Activated gamma-delta T cell (primary cell): Measurements from ENCODE around the gene ORC6.
A peak's percentile ranks its signal among the peaks of the same experiment; 100 is the strongest.
"Not testable (repeated sequence)": the region's sequence is repeated elsewhere in the genome, so short reads cannot be mapped to it uniquely, and the experiment has no call there.

Experiments used
- DNase-seq: peaks from one replicate; lab custom pipeline; 2025; lab: John Stamatoyannopoulos, UW
- total RNA-seq, 2 donors: gene quantifications; one replicate each; lab custom pipeline; 2026; lab: John Stamatoyannopoulos, UW

The ORC6 gene, protein sequence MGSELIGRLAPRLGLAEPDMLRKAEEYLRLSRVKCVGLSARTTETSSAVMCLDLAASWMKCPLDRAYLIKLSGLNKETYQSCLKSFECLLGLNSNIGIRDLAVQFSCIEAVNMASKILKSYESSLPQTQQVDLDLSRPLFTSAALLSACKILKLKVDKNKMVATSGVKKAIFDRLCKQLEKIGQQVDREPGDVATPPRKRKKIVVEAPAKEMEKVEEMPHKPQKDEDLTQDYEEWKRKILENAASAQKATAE
- total RNA-seq, result 4.1 to 4.7 reads per million in 2 donors

DNA sequence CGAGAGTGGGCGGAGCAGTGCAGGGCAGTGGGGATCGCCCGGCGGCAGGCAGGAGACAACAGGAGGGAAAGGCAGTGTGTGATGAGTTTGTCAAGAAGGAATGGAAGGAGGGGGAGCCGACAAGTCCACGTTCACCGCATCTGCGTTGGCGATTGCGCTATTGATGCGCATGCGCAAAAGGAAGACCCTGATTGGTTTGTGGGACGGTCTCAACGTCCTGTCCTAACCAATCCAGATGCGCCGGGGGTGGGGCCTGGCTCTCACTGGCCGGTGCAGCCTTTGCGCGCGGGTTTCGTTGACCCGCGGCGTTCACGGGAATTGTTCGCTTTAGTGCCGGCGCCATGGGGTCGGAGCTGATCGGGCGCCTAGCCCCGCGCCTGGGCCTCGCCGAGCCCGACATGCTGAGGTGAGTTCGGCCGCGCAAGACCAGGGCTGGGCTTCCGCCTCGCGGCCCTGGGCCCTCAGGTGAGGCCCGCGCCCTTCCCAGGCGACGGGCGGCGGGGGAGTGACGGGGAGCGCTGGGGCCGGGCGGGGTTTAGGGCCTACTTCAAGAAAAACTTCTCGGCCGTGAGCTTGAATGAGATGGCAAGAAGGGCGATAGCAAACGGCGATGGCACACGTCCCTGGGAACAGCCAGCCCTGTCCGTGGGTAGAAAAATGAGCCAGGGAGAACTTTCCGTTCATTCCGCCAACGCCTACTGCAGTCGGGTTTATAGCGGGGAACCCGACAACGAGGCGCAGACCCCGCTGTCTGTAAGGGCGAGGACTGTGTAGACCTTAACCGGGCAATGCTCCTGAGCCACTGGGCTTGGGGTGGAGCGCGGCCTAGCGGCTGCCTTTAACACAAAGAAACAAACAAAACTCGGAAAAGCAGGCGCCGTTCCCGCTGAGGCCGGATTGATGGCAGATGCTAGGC, at the start of gene ORC6:
Gene ORC6, plus strand, starts transcription at position 295 of the 916 bp plus-strand sequence. Its CDS starts 47 bp downstream, at position 342.
- peak; percentile 82 for DNase-seq

DNA sequence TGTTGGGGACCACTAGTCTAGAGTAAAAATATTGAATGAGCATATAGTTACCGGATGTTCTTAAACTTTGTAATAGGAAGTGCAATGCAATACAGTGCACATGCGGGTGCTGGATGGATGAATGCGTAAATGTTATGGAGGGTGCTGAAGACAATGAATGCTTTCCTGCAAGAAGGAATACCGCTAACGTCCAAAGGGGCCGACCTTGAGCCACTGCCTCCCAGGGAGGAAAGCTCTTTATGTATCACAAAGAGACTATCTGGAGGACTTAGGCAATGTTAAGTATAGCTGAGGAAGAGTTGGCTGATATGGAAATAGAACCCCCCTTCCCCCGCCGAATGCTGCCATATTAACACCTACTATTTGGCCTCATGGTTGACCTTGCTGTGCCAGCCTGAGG, 40.8 kb upstream of the ORC6 start:
- no peak for DNase-seq

DNA sequence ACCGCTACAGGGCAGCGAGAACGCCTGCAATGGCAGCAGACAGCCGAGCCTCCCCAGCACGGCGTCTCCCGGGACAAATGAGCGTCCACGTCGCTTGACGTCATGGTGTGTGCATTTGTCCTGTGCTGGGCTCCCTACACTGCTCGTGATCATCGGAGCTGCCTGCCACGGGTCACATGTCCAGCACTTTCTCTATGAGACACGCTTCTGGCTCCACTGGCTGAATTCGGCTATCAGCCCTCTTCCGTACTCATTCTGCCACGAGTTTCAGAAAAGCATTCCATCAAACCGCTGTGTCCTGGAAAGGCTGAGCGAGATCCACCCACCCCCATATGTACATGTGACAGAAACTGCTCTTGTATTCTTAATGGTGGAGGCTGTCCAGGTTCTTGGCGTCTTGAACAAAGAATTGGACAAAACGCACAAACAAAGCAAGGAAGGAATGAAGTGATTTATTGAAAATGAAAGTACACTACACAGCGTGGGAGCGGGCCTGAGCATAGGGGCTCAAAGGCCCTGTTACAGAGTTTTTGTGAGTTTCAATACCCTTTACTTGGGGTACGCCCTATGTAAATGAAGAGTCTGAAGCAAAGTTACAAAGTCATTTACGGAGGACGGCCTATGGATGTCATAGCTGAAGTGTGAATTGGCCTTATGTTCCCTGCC, 39.7 kb upstream of the ORC6 start:
- DNase-seq, result no peak

DNA sequence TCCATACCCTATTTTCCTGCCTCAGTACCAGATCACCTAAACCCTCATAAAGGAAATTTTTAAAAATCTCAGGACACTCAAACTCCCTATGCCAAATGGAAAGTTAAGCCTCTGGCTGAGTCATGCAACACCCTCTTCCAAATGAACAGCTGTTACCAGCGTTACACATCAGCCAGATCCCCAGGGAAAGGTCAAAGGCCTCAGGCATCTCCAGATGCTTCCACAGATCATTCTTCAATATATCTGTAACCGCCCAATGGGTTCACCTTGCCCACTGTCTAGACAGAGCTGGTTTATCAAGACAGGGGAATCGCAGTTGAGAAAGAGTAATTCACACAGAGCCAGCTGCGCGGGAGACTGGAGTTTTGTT, 39.2 kb upstream of the ORC6 start:
- no peak for DNase-seq

DNA sequence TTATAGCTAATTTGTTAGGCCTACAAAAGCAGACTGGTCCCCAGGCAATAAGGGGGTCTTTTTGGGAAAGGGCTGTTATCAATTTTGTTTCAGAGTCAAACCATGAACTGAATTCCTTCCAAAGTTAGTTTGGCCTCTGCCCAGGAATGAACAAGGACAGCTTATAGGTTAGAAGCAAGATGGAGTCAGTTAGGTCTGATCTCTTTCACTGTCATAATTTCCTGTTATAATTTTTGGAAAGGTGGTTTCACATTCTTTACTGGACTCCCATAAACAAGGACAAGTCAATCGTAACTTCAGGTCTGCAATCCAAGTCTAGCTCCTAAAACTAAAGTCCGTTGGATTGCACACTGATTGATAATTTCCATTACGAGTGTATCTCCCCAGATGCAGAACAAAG, 38.2 kb upstream of the ORC6 start:
- DNase-seq, result no peak

DNA sequence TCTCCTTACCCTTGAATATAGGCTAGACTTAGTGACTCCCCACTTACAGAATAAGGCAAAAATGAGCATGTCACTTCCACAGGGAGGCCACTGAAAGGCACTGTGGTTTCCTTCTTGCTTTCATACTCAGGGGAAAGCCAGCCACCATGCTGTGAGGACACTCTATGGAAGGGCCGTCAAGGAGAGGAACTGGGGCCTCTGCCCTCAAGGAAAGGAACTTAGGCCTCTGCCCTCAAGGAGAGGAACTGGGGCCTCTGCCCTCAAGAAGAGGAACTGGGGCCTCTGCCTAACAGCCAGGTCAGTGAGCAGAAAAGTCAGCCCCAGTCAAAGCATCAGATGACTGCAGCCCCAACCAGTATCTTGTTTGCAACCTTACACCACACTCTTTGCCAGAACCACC, 30.5 kb upstream of the ORC6 start:
- no peak for DNase-seq

DNA sequence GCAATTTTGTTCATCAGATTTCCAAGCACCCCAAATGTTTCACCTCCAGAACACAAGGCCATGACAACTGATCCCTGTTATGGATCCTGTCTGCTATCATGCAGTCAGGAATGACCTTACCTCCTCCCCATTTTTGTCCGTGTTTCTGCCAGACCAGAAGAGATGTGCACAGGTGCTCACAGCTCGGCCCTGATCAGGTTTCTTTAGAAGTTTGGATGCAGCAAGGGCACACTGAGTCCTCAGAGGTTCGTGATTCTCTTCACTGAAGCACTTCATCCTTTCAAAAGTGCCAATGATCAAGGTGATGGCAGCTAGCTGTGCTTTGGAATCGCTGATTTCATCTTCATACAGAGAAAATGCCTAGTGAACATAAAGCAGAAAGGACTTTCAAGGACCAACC, 27.3 kb upstream of the ORC6 start:
- DNase-seq, result no peak

DNA sequence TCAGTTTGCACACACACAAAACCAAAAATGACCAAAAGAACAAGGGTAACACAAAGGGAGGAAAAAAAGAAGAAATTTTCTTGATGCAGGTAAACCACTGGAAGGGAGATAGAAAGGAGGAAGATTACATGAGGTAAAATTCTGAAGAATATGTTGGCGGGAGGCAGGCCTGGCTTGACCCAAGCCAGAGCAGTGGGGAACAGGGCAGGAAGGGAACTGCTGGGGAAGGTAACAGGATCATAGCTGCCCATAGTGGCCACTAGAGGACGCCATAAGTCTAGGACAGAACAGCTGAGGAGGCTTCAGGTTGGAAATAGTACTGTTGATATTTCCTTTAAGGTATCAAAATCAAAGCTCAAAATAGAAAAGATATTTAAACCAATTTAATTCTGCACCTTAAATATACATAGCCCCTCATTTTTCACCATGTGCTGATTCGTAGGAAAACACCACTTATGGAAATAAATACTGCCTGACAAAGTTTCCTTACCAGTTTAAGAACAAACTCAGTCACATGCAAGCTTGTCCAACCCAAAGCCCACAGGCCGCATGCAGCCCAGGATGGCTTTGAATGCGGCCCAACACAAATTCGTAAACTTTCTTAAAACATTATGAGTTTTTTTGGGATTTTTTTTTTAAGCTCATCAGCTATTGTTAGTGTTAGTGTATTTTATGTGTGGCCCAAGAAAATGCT, 16.0 kb upstream of the ORC6 start:
- DNase-seq, result no peak

DNA sequence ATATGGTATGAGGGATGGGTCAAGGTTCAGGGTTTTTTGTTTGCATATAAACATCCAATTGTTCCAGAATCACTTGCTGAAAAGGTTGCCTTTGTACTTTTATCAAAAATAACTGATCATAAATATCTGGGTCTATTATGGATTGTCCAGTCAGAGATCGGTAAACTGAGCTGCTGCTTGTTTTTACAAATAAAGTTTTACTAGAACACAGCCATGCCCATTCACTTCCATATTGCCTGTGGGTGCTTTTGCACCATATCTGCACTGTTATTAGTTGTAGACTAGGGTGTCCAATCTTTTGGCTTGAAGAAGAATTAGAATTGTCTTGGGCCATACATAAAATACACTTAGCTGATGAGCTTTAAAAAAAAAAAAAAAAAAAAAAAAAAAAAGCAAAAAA, 11.5 kb upstream of the ORC6 start:
- DNase-seq, result not testable (repeated sequence)

DNA sequence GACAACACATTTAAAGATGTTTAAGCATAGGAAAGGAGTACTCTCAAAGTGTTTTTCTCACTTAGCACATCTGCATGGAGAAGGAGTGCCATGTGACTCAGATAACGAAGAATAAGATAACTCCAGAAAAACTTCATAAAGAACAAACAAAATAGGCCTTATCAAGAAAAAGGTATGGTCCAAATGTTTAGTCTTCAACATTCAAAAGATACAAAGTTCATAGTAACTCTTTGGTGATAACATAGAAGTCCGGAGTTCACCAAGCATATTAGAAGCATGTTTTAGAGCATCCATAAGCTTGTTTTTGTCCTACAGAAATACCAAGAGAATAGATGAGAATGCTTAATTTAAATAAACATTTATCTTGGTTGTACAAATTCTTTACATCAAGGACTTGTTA, 7.6 kb upstream of the ORC6 start:
- not testable (repeated sequence) for DNase-seq

DNA sequence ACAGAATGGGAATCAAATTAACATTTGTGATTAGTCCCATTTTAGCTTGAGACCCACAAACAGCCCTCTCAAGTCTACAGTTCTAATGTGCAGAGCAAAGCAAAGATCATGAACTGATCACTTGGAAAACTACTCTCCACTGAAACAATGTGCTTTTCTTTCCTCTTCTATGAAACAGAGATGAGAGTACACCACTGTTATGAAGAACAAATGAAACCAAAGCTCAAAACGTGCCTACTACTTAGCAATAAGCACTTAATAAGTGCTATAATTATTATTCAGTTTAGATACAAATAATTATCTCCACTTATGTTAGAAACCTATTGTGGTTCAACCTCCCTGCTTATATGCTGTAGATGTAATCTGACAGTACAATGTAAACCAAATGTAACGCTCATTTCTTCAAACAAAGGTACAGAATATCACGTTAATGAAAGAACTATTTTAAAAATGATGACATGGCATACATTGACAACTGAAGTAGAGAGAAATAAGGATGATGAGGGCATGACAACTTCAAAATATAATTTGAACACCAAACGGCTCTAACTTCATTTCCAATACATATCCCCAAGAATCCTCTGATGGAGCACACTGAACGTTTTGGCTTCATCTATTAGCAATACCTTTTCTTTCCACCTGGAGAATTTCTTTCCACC, 2.5 kb upstream of the ORC6 start:
- no peak for DNase-seq

DNA sequence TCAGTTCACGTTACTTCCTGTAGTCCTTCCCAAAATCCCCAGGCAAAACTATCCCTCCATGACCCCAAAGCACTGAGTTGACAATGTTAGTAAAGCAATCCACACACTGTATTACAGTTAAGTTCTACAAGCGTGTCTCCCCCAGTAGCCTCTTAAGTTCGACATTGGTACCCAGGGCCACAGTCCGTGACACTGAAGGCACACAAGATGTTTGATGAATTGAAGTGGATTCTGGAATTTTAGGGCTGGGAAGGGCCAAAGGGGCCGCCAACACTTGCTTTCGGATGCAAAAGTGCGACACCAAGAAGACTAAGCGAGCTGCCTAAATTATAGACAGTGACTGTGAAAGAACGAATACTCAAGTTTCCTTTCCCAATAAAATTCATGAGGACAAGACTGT, 2.0 kb upstream of the ORC6 start:
- no peak for DNase-seq

DNA sequence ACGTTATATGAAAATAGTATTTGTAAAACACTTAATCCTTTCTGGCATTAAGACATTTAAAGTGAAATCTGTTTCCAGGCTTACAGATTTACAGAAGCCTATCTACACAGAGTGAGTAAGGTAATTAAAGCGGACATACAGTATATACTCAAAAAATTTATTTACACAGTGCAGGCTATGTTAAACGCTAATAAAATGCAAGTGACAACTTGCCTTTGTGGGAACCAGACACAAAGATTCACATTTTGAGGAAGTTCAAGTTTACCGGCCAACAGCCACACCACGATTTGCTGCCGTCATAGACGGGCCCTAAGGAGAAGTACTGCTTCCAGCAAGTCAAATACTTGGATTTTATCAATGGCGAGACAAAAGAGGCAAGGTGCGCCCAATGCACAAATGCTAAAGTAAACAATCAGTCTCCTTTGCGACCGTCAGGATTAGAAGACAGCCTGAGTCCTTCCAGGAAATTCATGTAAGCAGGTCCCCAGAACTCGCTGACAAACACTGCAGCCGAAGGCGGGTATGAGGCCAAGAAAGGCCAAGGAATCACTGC, 1.3 kb upstream of the ORC6 start:
- DNase-seq, result no peak

DNA sequence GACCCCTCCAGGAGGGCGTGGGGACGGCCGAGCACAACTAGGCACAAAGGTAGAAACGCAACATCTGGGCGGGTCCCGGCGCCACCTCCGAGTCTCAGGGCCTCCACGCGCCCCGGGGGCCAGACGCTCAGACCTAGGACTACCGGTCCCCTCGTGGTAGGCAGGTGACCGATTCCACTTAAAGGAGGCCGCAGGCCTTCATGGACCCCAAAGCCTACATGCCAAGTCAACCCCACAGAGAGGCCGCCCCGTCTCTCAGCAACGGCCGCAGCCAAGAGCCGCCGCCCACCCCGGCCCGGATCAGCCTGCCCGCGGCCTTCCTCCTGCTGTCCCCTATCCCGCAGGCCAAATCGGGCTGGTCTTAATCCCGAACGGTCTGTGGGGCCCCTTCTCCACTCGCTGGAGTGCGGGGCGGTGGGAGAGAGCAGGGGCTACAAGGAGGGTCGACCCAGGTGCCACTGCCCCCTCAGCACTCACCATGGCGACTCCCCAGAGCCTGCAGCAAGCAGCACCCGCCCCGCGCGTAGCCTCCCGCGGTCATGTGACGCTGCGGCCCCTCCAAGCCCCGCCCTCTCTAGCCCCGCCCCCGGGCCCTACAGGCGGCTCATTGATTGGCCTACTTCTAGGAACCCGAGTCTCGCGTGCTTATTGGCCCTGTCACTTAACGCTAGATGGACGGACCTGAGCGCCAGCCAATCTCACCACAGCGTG, 650 bp upstream of the ORC6 start, which contains the start of gene VPS35:
Gene VPS35, minus strand, starts transcription at position 525 of the 711 bp plus-strand sequence. Its CDS starts 45 bp downstream, at position 480.
- DNase-seq, result peak; percentile 98

DNA sequence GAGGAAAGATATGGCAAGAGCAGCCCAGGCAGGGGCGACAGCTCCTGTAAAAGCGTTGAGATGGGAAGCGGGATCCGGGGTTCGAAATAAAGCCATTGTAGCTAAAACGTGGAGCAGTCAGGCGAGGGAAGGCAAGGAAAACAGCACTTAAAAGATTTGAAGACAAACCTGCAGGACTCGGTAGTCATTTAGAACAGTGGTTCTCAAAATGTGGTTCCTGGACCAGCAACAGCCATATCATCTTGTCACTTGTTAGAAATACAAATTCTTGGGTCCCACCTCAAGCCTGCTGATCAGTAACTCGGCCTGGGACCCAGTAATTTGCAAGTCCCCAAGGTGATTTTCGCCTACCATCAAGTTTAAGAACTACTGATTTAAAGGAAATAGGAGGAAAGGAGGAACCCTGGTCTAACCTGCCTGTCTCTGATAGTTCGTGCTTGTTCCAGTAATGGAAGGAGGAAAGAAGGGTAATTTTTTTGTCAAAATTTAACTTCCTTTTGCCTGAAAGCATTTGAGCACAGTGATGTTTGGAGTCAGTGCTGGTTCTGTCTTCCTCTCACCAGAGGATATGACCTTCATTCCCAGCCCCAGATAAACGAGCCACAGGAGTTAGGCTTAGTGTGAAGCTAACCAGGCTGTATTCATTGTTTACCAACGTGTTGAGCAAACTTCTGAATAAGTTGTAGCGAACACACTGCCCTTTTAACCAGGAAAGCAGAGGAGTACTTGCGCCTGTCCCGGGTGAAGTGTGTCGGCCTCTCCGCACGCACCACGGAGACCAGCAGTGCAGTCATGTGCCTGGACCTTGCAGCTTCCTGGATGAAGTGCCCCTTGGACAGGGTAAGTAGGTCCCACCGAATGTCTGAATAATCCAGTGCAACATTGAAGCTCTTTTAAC, 1.1 kb downstream of the ORC6 start:
- DNase-seq, result no peak

DNA sequence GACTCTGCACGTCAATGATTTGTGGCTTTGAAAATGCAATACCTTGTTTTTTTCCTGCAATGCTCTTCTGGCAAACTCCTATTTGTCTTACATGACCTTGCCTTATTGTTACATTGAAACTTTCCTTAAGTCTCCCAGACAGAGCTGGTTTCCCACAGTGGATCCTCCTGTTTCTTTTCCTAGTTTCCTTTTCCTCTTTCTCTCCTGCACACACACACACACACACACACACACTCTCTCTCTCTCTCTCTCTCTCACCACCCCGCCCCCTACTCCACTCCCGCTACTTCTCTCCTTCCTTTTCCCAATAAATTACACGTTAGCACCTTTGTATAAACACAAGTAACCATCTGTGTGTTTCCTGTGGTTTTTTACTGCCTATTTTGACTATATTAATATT, 2.3 kb downstream of the ORC6 start:
- DNase-seq, result no peak

DNA sequence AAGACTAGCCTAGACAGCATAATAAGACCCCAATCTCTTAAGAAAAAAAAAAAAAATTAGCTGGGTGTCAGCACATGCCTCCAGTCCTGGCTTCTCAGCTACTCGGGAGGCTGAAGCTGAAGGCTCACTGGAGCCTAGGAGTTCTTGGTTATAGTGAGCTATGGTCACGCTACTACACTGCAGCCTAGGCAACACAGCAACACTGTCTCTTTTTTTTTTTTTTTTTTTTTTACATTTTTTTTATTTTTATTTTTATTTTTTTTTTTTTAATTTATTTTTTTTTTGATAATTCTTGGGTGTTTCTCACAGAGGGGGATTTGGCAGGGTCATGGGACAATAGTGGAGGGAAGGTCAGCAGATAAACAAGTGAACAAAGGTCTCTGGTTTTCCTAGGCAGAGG, 4.1 kb downstream of the ORC6 start:
- no peak for DNase-seq

DNA sequence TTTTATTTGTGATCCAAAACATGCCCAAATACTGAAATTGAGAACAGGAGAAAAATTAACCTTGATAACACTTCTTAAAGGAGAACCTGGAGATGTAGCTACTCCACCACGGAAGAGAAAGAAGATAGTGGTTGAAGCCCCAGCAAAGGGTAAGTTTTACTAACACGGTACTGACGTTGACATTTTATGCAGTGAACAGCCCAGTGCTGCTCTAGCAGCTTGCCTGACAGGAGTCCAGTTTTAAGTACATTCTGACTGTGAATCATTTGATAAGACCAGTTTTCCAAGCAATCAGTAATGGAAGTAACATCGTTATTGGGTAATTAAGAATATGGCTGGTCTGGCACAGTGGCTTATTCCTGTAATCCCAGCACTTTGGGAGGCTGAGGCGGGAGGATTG, 6.5 kb downstream of the ORC6 start:
- DNase-seq, result no peak

DNA sequence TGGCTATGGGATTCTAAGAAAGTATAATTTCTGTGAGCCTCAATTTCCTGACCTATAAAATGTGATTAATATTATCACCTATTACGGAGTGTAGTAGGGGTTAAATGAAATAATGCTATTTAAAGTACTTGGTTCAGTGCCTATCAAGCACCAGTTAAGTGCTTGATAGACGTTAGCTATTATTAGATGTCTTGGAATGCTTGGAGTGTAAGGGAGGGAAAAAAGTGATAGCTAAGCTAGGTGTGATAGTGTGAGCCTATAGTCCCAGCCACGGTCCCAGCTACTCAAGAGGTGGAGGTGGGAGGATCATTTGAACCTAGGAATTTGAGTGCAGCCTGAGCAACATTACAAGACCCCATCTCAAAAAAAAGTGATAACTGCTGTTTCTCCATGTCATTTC, 7.5 kb downstream of the ORC6 start:
- no peak for DNase-seq
